HG03439 (cell line): Measurements from ENCODE around the gene ARHGEF2.
"Not testable (repeated sequence)": the region's sequence is repeated elsewhere in the genome, so short reads cannot be mapped to it uniquely, and the experiment has no call there.

Experiments
- ATAC-seq: cut with Tn5 transposase; IDR thresholded peaks from one replicate; pipeline ENCODE4 v1.9.1; 2021; ENCODE audit warnings: mild to moderate bottlenecking, moderate library complexity; ENCODE audit not compliant: unreplicated experiment

ARHGEF2 gene

DNA sequence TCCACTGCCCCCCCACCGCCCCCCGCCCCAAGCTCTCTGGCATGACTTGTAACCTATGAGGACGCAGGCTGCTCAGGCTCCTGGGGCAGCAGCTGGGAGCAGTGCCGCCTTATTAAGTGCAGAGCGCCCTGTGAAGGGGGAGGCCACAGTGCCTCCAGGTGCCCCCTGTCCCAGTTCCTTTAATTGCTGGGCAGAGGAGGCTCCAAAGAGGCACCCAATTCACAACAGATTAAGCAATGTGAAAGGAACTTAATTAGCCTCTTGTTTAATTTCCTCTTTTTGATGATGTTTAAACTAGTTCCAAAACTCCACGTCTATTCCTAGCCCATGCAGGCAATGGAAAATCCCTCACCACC is 33.9 kb downstream of the ARHGEF2 start:
- ATAC-seq, result no peak

DNA sequence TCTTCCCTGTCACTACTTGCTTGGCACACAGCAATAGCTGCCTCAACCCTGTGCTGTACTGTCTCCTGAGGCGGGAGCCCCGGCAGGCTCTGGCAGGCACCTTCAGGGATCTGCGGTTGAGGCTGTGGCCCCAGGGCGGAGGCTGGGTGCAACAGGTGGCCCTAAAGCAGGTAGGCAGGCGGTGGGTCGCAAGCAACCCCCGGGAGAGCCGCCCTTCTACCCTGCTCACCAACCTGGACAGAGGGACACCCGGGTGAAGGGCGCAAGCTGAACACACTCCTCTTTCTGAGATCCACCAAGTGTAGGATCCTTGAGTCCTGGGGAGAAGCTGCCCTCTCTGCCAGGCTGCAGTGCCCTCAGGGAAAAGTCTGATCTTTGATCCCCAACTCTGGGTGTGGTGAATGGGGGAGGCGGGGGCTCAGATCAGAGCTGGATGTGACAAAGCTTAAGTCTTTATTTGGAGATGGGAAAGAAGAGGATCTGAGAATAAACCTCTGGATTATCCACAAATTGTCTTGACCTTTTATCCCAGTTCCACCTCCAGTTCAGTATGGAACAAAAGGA is 35.7 kb downstream of the ARHGEF2 start:
- ATAC-seq, result no peak

DNA sequence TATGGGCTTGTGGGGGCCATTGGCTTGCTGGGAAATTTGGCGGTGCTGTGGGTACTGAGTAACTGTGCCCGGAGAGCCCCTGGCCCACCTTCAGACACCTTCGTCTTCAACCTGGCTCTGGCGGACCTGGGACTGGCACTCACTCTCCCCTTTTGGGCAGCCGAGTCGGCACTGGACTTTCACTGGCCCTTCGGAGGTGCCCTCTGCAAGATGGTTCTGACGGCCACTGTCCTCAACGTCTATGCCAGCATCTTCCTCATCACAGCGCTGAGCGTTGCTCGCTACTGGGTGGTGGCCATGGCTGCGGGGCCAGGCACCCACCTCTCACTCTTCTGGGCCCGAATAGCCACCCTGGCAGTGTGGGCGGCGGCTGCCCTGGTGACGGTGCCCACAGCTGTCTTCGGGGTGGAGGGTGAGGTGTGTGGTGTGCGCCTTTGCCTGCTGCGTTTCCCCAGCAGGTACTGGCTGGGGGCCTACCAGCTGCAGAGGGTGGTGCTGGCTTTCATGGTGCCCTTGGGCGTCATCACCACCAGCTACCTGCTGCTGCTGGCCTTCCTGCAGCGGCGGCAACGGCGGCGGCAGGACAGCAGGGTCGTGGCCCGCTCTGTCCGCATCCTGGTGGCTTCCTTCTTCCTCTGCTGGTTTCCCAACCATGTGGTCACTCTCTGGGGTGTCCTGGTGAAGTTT is 36.4 kb downstream of the ARHGEF2 start:
- ATAC-seq, result no peak

DNA sequence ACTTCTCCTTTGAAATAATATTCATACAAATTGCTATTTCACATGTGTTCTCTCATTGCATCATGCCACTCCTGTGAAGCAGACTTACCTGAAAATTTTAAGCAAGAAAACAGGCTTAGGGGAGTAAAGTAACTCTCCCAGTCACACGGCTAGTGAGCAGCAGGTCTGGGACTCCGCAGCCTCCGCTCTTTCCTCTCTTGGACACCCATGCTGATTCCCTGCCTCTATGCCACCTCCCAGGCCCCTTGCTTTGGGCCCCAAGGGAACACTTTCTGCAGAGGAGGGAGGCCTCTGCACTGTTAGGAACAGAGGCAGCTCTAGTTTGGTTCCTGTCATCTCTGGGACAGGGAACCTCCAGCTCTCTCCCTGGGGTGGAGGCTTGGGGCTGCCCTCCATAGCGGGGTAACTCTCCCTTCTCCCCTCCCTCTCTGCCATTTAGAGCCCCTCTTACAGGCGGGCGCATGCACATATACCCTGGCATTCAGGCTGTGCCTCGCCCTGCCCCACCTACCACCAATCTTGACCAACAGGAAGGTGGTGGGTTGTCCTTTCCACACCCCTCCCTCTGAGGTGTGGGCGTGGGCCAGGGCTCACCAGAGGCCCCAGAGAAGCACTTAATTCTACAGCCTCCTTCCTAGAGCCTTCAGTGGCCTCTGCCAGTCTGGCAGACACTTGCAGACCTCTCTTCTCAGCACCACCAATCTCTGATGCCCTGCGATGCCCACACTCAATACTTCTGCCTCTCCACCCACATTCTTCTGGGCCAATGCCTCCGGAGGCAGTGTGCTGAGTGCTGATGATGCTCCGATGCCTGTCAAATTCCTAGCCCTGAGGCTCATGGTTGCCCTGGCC is 37.1 kb downstream of the ARHGEF2 start, which contains the start of gene RXFP4:
TSS of gene RXFP4 (plus strand) at position 646 of the 852 bp plus-strand sequence. CDS start at position 718, 72 bp downstream.
- no peak for ATAC-seq

DNA sequence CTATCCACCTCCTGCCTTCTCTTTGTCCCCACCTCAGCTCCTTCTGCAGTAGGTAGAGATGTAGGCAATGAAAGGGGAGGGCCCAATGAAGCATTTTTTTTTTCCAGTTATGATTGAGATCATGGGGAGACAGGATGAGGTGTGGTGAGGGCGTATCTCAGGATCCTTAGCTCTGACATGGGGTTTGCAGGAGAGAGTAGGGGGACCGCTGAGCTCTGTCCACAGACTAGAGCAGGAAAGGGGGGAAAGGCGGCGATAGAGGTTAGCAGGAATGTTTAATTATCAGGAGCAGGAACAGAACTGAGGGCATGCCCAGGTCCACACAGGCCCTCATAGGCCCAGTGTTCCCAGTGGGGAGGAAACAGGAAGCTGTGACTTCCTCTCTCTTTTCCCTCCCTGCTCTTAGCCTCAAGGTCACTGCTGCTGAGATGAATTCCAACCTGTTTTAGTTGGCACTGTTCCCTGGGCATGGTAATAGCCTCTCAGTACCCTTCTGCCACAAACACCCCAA is 37.8 kb downstream of the ARHGEF2 start:
- no peak for ATAC-seq

DNA sequence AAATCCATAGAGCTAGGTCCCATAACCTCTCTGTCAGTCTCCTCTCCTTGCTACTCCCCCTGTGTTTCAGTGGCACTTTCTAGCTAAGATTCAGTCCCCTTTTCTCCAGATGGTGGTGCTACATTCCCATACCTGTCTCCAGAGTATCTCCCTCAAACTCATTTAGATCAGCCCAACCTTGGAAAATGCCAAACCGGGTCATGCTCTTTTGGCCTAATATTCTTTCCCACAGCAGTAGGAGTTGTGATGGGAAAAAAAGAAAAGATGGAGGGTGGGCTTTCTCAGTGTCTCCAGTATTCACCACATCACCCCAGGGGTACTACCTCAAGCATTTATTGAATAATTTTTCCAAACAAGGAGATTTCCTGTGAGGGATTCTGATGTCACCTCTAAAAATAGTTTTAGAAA is 40.1 kb downstream of the ARHGEF2 start:
- ATAC-seq, result no peak

DNA sequence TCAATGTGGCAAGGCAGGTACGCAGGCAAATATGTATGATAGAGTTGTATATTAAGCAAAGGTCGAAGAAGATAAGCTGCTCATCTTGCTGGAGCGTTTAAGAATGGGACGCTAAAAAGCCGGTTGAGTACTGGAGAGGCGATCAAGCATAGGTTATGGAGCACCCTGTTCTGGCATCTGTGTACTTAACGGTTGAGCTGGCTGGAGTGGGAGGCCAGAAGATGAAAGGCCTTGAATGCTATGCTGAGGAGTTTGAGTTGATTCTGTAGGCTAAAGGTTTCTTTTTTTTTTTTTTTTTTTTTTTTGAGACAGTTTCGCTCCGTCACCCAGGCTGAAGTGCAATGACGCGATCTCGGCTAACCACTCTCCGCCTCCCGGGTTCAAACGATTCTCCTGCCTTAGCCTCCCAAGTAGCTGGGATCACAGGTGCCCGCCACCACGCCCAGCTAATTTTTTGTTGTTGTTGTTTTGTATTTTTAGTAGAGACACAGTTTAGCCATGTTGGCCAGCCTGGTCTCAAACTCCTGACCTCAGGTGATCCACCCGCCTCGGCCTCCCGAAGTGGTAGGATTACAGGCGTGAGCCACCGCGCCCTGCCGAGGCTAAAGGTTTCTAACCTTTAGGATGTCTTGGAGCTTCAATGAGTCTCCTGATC is 43.3 kb downstream of the ARHGEF2 start:
- no peak for ATAC-seq

DNA sequence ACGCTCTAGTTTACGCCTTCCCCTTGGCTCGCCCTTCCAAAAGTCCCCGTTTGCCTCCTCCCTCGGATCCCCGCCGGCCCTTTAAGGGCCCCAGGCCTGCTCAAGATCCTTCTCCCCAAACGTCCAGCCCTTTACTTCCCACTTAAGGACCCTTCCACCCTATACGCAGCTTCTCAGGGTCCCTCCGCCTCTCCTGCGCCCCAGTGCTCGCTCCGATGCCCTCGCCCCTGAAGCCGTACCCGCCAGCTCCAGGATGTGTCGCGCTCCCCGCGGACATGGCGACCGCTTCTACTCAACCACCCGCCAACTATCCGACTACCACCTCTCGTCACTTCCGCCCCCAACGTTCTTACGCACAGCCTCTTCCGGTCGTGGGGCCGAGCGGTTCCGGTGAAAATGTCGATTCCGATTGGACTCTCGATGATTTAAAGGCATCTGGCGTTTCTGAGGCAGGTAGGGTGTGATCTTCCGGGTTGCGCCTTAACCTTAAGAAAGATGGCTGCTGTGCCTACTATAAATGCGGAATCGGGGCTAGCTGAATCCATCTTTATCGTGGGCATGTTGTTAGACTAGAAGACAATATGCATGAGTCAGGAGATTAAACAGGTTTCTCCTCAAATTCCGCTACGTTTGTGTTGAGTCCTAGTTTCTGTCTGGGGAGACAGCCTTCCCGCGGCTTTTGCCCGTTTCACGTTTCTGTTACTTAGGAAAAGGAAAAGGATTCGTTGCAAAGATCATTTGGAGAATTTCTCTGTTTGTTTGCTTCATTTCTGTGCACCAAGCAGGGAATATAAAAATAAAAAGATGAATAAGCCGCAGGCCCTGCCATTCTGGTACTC is 44.0 kb downstream of the ARHGEF2 start, which contains the start of gene KHDC4:
TSS of gene KHDC4 (minus strand) at position 317 of the 839 bp plus-strand sequence. CDS start at position 277, 40 bp downstream.
- ATAC-seq, result peak; percentile 91

DNA sequence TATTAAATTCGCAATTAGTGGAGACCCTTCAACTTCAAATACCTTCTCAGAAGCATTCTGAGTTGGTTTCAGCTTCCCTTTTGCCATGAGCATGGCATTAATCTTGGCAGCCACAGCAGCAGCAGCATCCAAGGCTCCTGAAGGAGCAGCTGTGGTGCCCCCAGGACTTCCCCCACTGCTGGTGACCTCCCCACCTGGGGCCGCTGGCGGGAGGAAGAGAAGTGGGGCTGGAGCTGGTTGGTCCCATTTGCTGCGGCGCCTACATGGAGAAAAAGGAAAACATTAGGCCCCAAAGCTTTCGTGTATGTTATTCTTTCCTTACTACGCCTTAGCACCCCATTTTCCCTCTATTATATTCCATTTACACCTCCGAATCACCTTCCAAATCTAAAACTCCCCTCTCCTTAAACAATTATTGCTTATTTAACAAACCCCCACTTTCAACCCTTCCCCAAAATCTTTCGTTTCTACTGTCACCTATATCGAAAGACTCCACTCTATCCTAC is 44.7 kb downstream of the ARHGEF2 start:
- ATAC-seq, result no peak

DNA sequence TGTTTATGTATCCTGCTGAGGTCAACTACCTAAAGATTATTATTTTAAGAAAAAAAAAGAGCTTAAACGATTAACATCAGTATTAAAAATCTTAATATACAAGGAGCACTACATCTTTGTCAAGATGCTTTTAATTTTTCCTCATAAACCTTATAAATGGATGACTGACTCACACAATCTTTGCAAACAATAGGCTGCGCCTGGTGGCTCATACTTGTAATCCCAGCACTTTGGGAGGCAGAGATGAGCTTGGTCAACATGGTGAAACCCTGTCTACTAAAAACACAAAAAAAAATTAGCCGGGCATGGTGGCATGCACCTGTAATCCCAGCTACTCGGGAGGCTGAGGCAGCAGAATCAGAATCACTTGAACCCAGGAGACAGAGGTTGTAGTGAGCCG is 45.9 kb downstream of the ARHGEF2 start:
- ATAC-seq, result no peak

DNA sequence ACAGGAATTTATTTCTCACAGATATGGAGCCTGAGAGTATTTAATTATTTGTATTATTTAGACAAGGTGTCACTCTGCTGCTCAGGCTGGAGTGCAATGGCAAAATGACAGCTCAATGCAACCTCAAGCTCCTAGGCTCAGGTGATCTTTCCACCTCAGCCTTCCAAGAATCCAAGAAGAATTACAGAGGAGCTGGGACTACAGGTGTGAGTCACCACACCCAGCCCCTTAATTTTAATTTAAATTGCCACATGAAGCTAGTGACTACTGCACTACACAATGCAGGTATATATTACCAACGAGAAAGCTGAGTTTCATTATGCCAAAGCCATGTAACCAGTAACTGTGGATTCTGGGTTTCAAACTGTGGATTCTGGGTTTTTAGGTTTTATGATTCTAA is 46.3 kb downstream of the ARHGEF2 start:
- ATAC-seq, result no peak

DNA sequence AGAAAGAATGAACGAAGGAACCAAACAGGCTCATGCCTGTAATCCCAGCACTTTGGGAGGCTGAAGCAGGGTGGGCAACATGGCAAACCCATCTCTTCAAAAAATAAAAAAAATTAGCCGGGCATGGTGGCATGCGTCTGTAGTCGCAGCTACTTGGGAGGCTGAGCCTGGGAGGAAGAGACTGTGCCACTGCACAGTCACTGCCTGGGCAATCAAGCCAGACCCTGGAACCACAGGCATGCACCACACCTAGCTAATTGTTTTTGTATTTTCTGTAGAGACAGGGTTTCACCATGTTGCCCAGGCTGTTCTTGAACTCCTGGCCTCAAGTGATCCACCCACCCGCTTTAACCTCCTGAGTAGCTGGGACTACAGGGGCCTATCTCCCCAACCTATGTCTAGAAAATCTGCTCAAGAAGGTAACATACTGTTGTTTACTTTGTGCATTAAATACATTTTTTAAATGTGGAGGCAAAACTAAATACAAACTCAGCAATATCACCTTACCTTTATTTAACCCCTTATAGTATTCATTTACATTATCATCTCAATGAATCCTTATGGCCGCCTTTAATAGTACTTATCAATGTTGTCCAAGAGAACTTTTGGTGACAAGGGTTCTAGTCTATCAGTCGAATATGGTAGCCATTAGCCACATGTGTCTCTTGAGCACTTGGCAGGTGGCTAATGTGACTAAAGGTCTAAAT is 46.9 kb downstream of the ARHGEF2 start:
- ATAC-seq, result no peak

DNA sequence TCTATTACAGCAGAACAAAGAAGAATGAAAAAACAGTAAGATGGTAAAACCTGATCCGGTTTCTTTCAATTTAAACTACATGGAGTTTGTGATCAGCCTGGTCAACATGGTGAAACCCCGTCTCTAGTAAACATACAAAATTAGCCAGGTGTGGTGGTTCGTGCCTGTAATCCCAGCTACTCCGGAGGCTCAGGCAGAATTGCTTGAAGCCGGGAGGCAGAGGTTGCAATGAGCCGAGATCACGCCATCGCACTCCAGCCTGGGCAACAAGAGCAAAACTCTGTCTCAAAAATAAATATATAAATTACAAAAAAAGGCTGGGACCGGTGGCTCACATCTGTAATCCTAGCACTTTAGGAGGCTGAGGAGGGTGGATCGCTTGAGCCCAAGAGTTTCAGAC is 47.6 kb downstream of the ARHGEF2 start:
- not testable (repeated sequence) for ATAC-seq

DNA sequence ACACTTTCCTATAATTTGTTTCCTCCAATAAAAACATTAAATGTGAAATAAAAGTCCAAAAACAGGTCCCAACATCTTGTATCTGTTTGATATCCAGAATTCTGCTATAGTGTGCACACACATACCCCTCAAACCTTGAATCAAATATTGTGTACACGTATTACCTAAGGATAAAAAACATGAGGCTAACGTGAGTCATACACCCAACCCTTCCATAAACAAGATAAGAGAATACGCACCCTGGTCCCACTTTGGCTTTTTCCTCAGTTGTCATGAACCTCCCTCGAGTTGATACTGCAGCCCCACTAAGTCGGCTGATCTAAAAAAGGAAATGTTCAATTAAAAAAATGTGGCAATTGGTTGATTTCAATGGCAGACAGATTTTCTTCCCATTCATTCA is 49.3 kb downstream of the ARHGEF2 start:
- no peak for ATAC-seq

DNA sequence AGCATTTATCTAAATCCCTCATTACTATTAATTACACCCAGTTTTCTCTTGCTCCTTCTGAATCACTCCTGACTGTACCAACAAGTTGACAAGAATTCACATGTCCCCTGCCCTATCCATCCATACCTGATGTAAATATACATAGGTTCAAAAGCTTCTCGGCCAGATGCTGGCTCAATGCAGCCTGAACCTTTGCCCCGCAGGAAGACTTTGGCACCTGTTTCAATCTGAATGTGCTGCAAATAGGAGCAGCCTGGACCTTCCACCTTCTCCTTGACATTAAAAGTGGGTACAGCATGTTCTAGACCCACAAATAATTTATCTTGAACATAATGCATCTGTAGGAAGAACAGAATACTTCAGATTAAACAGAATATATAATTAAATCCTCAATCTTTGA is 52.8 kb downstream of the ARHGEF2 start:
- no peak for ATAC-seq

DNA sequence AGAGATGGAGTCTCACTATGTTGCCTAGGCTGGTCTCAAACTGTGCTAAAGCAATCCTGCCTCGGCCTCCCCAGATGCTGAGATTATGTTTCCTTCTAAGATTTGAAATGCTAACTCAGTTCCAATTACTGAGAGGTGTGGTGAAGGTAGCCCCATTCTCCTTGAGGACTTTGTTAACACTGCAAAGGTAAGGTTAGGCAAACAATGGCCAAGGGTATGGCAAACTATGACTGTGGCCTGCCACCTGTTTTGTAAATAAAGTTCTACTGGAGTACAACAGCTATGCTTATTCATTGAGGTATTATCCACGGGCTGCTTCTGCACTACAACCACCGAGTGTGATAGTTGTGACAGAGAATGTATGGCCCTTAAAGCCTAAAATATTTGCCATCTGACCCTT is 57.6 kb downstream of the ARHGEF2 start:
- no peak for ATAC-seq

DNA sequence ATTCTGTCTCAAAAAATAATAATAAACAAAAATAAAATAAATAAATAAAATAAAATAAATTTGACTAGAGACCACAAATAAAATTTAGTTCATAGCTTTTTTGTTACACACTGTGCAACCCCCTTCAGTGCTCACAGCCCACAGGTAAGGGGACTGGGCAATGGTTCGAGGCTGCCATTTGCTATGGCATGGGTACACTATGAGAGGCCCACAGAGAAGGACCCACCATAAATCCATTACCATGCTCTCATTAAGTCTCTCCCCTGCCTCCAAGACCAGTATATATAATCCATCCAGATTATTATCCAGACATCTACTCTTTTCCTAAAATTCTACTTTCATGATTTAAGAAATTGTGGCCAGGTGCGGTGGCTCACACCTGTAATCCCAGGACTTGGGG is 58.5 kb downstream of the ARHGEF2 start:
- no peak for ATAC-seq

DNA sequence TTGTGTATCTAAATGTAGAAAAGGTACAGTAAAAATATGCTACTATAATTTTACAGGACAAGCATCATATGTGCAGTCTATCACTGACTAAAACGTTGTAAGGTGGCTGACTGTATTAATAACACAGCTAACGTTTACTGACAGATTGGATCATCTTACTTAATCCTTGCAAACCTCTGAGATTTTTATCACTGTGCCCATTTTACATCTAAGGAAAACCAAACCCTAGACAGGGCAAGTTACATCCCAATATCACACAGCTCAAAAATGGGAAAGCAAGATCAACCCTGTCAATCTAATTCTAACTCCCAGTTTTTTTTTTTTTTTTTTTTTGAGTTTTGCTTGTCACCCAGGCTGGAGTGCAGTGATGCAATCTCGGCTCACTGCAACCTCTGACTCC is 59.7 kb downstream of the ARHGEF2 start:
- ATAC-seq, result no peak

DNA sequence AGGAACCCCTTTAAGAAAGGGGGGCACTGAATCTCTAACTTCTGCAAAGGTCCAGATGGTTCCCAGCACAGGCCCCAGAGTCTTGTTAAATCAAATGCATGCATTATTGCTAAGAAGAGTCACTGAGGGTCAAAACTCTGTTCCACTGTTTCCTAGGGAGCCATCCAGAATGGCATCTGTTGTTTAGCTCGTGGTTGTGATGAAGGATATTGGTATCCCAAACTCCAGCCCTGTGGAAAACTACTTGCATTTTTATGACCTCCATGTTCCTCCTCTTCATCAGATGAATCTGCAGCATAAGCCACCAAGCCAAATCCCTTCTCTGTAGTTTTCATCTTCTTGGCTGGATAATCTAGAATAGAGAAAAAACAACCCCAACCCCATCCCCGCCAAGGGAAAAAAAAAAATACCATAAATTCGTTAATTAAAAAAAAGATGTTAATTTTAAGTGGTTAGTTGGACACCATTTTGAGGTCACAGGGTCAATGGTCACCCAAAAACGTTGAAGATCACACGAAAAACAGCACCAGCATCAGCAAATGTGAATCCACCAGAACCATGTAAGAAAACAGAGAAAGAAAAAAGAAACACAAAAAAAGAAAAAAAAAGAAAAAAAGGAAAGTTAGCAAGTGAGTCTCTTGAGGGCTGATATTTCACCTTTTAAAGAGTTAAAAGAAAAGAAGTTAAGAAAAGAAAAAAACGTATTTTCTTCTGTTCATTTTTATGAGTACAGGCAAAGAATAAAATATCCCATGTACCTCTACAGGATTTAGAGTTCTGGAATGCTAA is 64.2 kb downstream of the ARHGEF2 start:
- no peak for ATAC-seq
